ENCODE data around the gene ASIC2. TPM values are rescaled to one million over a fixed set of nuclear protein-coding genes. Genes with fewer than 3 reads are reported as not detected.

ASIC2 gene
- total RNA-seq, 3 donors from 2014 or later = 0.15 to 0.16 TPM; not detected in 1

DNA sequence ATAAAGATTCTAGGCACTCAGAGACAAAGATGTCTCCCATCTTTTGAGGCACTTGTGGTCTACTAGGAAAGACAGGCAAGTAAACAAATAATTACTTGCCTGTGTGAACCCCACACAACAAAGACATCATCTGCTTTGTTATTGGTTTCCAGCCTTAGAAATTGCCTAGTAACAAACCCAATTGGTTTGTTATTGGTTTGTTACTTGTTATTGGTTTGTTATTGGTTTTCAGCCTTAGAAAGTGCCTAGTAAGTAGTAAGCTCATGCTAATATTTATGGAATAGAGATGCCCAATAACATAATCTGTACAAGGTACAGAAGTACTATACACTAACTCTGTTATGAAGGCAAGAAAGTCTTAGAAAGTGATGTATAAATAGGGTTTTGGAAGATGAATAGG lies 67.1 kb downstream of the ASIC2 start:
- TF ChIP-seq, protein P1, sequence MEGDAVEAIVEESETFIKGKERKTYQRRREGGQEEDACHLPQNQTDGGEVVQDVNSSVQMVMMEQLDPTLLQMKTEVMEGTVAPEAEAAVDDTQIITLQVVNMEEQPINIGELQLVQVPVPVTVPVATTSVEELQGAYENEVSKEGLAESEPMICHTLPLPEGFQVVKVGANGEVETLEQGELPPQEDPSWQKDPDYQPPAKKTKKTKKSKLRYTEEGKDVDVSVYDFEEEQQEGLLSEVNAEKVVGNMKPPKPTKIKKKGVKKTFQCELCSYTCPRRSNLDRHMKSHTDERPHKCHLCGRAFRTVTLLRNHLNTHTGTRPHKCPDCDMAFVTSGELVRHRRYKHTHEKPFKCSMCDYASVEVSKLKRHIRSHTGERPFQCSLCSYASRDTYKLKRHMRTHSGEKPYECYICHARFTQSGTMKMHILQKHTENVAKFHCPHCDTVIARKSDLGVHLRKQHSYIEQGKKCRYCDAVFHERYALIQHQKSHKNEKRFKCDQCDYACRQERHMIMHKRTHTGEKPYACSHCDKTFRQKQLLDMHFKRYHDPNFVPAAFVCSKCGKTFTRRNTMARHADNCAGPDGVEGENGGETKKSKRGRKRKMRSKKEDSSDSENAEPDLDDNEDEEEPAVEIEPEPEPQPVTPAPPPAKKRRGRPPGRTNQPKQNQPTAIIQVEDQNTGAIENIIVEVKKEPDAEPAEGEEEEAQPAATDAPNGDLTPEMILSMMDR (IDR thresholded peaks at IDR 0.05) = no peak
- TF ChIP-seq POLR2AphosphoS5 (IDR thresholded peaks at IDR 0.05) (no peak), POLR2A (IDR thresholded peaks at IDR 0.05) (no peak)
- no peaks in the 10 kb centered on the region for H3K36me3 ChIP-seq
- intact Hi-C loops (cut with DNase I; ENCODE audit: low total_unique reads) = no loop called here
- no peaks in the 10 kb centered on the region for H3K27me3 ChIP-seq
- H3K9me3 ChIP-seq = no peaks in the 10 kb centered on the region
- no peak overlapping the region for H3K27ac ChIP-seq
- no peak overlapping the region for H3K4me3 ChIP-seq
- H3K4me1 ChIP-seq = no peaks in the 10 kb centered on the region
- no peak for DNase-seq (ENCODE audit: low spot score in 2 of 2)

DNA sequence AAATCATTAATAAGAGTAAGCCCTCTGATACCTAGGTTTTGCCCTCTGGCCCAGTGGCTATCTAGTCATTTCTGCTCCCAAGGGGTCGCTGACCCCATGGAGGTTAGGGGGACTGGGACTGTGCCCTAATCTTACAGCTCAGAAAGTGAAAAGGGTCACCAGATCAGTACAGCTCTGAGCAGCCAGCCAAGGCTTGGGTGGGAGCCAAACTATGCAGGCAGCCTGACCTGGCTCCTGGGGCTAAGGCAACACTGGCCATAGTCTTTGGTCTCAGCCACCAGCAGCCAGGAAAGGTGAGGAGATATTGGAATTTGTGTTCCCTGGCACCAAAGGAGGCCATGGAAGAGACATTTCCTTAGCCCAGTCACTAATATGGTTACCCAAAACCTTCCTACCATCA lies 67.6 kb downstream of the ASIC2 start:
- H3K4me1 ChIP-seq = no peaks in the 10 kb centered on the region
- intact Hi-C loops (cut with DNase I; ENCODE audit: low total_unique reads) = no loop called here
- DNase-seq (ENCODE audit: low spot score in 2 of 2) = no peak
- H3K27me3 ChIP-seq = no peaks in the 10 kb centered on the region
- no peak for TF ChIP-seq POLR2AphosphoS5 (IDR thresholded peaks at IDR 0.05)
- TF ChIP-seq, protein P1 (IDR thresholded peaks at IDR 0.05) = no peak
- TF ChIP-seq POLR2A (IDR thresholded peaks at IDR 0.05) = no peak
- no peaks in the 10 kb centered on the region for H3K36me3 ChIP-seq
- H3K27ac ChIP-seq = no peak overlapping the region
- H3K4me3 ChIP-seq = no peak overlapping the region
- no peaks in the 10 kb centered on the region for H3K9me3 ChIP-seq

DNA sequence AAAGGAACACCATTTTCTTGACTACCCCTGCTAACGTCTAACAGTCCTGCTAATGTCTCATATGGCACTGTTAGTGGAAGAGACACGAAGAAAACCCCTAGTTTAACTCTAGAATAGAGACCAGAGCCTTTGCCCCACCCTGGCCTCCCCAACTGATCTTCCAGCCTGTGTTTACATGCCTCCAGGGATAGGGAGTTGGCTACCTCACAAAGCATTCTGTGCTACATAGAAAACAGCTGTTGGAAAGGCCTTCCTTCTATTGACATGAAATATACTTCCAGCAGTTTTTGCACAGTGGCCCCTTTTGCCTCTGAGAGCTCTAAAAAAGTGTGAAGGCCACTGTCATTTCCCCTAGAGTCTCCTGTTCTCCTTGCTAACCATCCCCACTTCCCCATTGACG lies 73.1 kb downstream of the ASIC2 start:
- H3K36me3 ChIP-seq = no peaks in the 10 kb centered on the region
- H3K4me1 ChIP-seq = no peaks in the 10 kb centered on the region
- TF ChIP-seq POLR2AphosphoS5 (IDR thresholded peaks at IDR 0.05) = no peak
- TF ChIP-seq POLR2A (IDR thresholded peaks at IDR 0.05) = no peak
- TF ChIP-seq, protein P1 (IDR thresholded peaks at IDR 0.05) = no peak
- no peaks in the 10 kb centered on the region for H3K9me3 ChIP-seq
- intact Hi-C loops (cut with DNase I; ENCODE audit: low total_unique reads) = no loop called here
- H3K27ac ChIP-seq = no peak overlapping the region
- no peaks in the 10 kb centered on the region for H3K27me3 ChIP-seq
- H3K4me3 ChIP-seq = no peak overlapping the region
- no peak for DNase-seq (ENCODE audit: low spot score in 2 of 2)

DNA sequence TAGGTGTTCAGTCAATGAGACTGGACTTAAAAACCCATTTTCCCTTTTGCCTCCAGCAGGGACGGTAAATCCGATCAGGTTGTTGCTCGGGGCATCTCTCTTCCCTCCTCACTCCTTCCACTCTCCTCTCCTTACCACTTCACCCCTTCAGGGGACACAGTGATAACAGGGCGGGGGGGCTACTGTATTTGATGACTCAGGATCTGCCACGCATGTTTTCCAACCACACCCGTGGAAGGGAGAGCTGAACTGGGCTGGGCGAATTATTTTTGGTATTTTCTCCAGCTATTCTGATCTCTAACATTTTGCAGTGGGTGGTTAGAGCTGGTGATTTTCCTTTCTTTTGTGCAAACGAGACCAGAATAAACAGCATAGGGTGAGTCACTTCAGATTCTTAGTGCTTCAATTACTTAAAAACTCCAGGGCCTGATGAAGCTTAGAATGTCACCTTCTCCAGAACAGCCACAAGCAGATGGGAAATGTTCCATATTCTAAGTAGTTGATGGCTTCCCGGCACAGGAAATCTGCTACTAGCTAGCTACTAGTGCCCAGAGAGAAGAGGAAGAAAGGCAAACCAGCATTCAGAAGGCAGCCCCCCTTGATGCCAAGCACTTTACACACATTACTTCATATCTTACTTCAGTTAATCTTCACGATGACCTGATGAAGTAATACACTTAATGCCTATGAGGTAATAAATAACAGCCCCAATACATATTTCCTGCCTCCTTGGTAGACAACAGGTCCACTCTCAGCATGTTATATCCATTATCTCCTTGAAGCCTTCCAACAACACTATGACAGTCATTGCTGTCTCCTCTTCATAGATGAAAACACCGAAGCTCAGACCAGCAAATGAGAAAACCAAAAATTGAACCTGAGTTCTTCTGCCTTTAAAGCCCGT lies 74.1 kb downstream of the ASIC2 start:
- H3K36me3 ChIP-seq = no peaks in the 10 kb centered on the region
- peaks cover 0 to 1% of the 10 kb centered on the region in 2 donors for H3K27me3 ChIP-seq
- no peak overlapping the region for H3K27ac ChIP-seq
- no peaks in the 10 kb centered on the region for H3K9me3 ChIP-seq
- TF ChIP-seq, protein P1 (IDR thresholded peaks at IDR 0.05) = no peak
- TF ChIP-seq POLR2A (IDR thresholded peaks at IDR 0.05) (no peak), POLR2AphosphoS5 (IDR thresholded peaks at IDR 0.05) (no peak)
- H3K4me1 ChIP-seq = no peaks in the 10 kb centered on the region
- H3K4me3 ChIP-seq = no peak overlapping the region
- DNase-seq (ENCODE audit: low spot score in 2 of 2) = no peak
- intact Hi-C loops (cut with DNase I; ENCODE audit: low total_unique reads) = no loop called here

DNA sequence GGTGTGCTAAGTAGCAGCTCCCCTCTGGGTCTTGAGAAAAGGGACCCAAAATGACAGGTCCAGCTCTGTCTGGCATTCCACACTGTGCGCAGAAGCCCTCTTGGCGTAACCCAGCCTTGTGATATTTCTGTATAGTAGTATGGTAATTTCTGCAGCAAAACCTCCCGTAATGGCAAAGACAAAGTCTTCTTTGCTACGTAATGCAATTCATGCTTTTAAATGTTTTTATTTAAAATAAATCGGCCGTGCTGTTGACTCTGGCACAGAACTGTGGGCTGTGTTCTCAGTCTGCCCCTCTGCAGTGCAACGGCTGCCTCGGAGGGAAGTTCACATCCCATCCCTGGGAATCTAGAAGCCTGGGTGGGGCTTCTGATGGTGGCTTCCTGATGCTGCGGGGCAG lies 75.2 kb downstream of the ASIC2 start:
- Histone ChIP-seq H3K27me3 (peaks cover 0 to 7% of the 10 kb centered on the region in 2 donors), H3K27ac (no peak overlapping the region), H3K4me1 (no peaks in the 10 kb centered on the region), H3K36me3 (no peaks in the 10 kb centered on the region), H3K9me3 (no peaks in the 10 kb centered on the region), H3K4me3 (no peak overlapping the region)
- no peak for DNase-seq (ENCODE audit: low spot score in 2 of 2)
- intact Hi-C loops (cut with DNase I; ENCODE audit: low total_unique reads) = loop anchor here (1.0 kb wide), 1 partner anchor 19 kb away; no protein-coding TSS in a partner anchor
- TF ChIP-seq, protein P1 (IDR thresholded peaks at IDR 0.05) = no peak
- TF ChIP-seq POLR2AphosphoS5 (IDR thresholded peaks at IDR 0.05) (no peak), POLR2A (IDR thresholded peaks at IDR 0.05) (no peak)
